PC-3 (cell line): ENCODE data around the gene NOL11.

Source experiments
- EZH2 ChIP-seq: fragments of 300-600 bp; sonication (generic); IDR thresholded peaks from one replicate; pipeline ENCODE4 v1.6.1; 2017; ENCODE audit warnings: antibody characterized with exemption, mild to moderate bottlenecking, low read length; ENCODE audit not compliant: unreplicated experiment
- TF ChIP-seq, protein P1 (sequence below): fragments of 300-600 bp; sonication (generic); conservative IDR thresholded peaks from 2 replicates; pipeline ENCODE4 v1.5.1; 2017; ENCODE audit warnings: antibody characterized with exemption, low read depth, mild to moderate bottlenecking, low read length

- TF ChIP-seq, protein P1, sequence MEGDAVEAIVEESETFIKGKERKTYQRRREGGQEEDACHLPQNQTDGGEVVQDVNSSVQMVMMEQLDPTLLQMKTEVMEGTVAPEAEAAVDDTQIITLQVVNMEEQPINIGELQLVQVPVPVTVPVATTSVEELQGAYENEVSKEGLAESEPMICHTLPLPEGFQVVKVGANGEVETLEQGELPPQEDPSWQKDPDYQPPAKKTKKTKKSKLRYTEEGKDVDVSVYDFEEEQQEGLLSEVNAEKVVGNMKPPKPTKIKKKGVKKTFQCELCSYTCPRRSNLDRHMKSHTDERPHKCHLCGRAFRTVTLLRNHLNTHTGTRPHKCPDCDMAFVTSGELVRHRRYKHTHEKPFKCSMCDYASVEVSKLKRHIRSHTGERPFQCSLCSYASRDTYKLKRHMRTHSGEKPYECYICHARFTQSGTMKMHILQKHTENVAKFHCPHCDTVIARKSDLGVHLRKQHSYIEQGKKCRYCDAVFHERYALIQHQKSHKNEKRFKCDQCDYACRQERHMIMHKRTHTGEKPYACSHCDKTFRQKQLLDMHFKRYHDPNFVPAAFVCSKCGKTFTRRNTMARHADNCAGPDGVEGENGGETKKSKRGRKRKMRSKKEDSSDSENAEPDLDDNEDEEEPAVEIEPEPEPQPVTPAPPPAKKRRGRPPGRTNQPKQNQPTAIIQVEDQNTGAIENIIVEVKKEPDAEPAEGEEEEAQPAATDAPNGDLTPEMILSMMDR, result no peak
- no peak for TF ChIP-seq EZH2
These were observed 30.0 kb downstream of the NOL11 start for GRCh38 chr17:67747681-67748235.
